CD4-positive, alpha-beta T cell (primary cell): Measurements from ENCODE around the gene DKKL1. TPM values are rescaled to one million over a fixed set of nuclear protein-coding genes. Genes with fewer than 3 reads are reported as not detected.

Experiments
- ATAC-seq: fragments of 200-7000 bp; cut with Tn5 transposase; one replicate; pipeline ENCODE4 v1.10.0; 2022; ENCODE audit warnings: mild to moderate bottlenecking; ENCODE audit not compliant: poor library complexity
- CTCF ChIA-PET: fragments of 350-600 bp; sonication (Branson Sonifier 250); formaldehyde crosslinking; loops from one replicate; lab custom pipeline; 2021; ENCODE audit warnings: antibody characterized with exemption, inconsistent platforms; lab: Charles Lee
- POLR2A ChIA-PET: fragments of 350-600 bp; sonication (Branson Sonifier 250); formaldehyde crosslinking; loops from one replicate; lab custom pipeline; 2021; ENCODE audit warnings: antibody characterized with exemption, inconsistent platforms; lab: Charles Lee
- DNase-seq, 14 experiments: peaks; one replicate each; pipeline ENCODE4 v3.0.0-alpha.2; 2013 to 2020; ENCODE audit warnings: mixed read lengths in 2 of 14
- H3K27ac ChIP-seq, 2 donors: one replicate each; pipeline versions ENCODE4 v1.5.1 to v1.7.0; 2013; ENCODE audit warnings: low read length in 2 of 2, low read depth in 1 of 2, mild to moderate bottlenecking in 1 of 2
- H3K27me3 ChIP-seq, 2 experiments: 1 replicate in 1 of 2; 2 replicates in 1 of 2; pipeline versions ENCODE4 v1.6.1 to v1.7.0; 2013; ENCODE audit warnings: low read length in 2 of 2, control low read depth in 1 of 2, mild to moderate bottlenecking in 1 of 2, moderate library complexity in 1 of 2; ENCODE audit not compliant: insufficient read depth in 2 of 2, control insufficient read depth in 1 of 2
- H3K36me3 ChIP-seq: one replicate; pipeline ENCODE4 v1.6.1; 2013; ENCODE audit warnings: low read length, control low read depth; ENCODE audit not compliant: insufficient read depth
- H3K4me1 ChIP-seq: one replicate; pipeline ENCODE4 v1.6.1; 2013; ENCODE audit warnings: low read length, control low read depth; ENCODE audit not compliant: insufficient read depth
- H3K4me3 ChIP-seq: one replicate; pipeline ENCODE4 v1.5.1; 2013; ENCODE audit warnings: mild to moderate bottlenecking, low read length, moderate library complexity
- H3K9me3 ChIP-seq, 2 experiments: 1 replicate in 1 of 2; 2 replicates in 1 of 2; pipeline versions ENCODE4 v1.6.1 to v1.7.0; 2013; ENCODE audit warnings: low read length in 2 of 2, mild to moderate bottlenecking in 2 of 2, control low read depth in 1 of 2, moderate library complexity in 1 of 2; ENCODE audit not compliant: control insufficient read depth in 1 of 2, insufficient read depth in 1 of 2
- H3K27ac Mint-ChIP-seq: one replicate; pipeline ENCODE4 v1.8.0; 2020; ENCODE audit warnings: mixed read lengths
- H3K27me3 Mint-ChIP-seq: one replicate; pipeline ENCODE4 v1.8.0; 2021; ENCODE audit warnings: mixed read lengths
- H3K36me3 Mint-ChIP-seq: one replicate; pipeline ENCODE4 v1.8.0; 2021; ENCODE audit warnings: low read depth, mixed read lengths
- H3K4me1 Mint-ChIP-seq: one replicate; pipeline ENCODE4 v1.8.0; 2021; ENCODE audit warnings: low read depth, mixed read lengths
- H3K4me3 Mint-ChIP-seq: one replicate; pipeline ENCODE4 v1.8.0; 2020; ENCODE audit warnings: mild to moderate bottlenecking, mixed read lengths
- H3K9me3 Mint-ChIP-seq: one replicate; pipeline ENCODE4 v1.8.0; 2020; ENCODE audit warnings: mixed read lengths
- CTCF ChIP-seq: fragments of 200-600 bp; IDR thresholded peaks from one replicate; pipeline ENCODE4 v1.8.0; 2022; ENCODE audit warnings: antibody characterized with exemption, mild to moderate bottlenecking
- intact Hi-C, 2 experiments: fragments of 100-400 bp; cut with DNase I in 1 of 2; cut with micrococcal nuclease in 1 of 2; formaldehyde crosslinking; loops; one replicate each; pipeline versions ENCODE4 v1.15.1 to v1.9.0; 2023 to 2025; cut with DNase I, micrococcal nuclease
- polyA plus RNA-seq, 2 donors: library from polyadenylated mRNA; unstranded; fragments of 120-200 nt; gene quantifications; one replicate each; pipeline ENCODE4 v1.2.1, GENCODE V29; 2013
- total RNA-seq, 174 experiments: library from RNA in 2 of 174; stranded (reverse) in 2 of 174; gene quantifications; one replicate each; pipeline ENCODE4 v1.2.3 and lab custom pipeline; 2021 to 2026

DKKL1 gene
- total RNA-seq = not detected
- polyA plus RNA-seq (2013, experiment 1 of 2) = not detected
- polyA plus RNA-seq (2013, experiment 2 of 2) = not detected
- 0 to 0.13 (median 0) reads per million in 172 experiments for total RNA-seq (lab: John Stamatoyannopoulos, UW)

GRCh38 chr19:49363268-49364082 is at the start of gene DKKL1:
DKKL1 (plus strand) TSS chr19:49363877; CDS start chr19:49363999, 122 bp downstream.
- no peak within 1 kb of the TSS for H3K27ac Mint-ChIP-seq
- ATAC-seq = peak; percentile 88
- CTCF ChIA-PET = no interaction called here

GRCh38 chr19:49315111-49315510 is 48.6 kb upstream of the DKKL1 start:
- TF ChIP-seq CTCF = no peak
- no peak for DNase-seq
- ChIA-PET CTCF (no interaction called here), POLR2A (no interaction called here)
- Histone ChIP-seq H3K9me3 (peaks cover 10 to 12% of the 10 kb centered on the region in 2 experiments), H3K27ac (no peak overlapping the region), H3K27me3 (no peaks in the 10 kb centered on the region), H3K4me3 (no peak overlapping the region), H3K36me3 (peaks cover 12% of the 10 kb centered on the region), H3K4me1 (no peaks in the 10 kb centered on the region)
- ATAC-seq = no peak
- peaks cover 19% of the 10 kb centered on the region for H3K4me1 Mint-ChIP-seq
- intact Hi-C loops = no loop called here
- no peaks in the 10 kb centered on the region for H3K27me3 Mint-ChIP-seq
- no peak overlapping the region for H3K27ac Mint-ChIP-seq
- peaks cover 67% of the 10 kb centered on the region for H3K36me3 Mint-ChIP-seq
- H3K9me3 Mint-ChIP-seq = peaks cover 6% of the 10 kb centered on the region
- H3K4me3 Mint-ChIP-seq = no peak overlapping the region

More at GRCh38 chr19:49363268-49364082, at the start of gene DKKL1:
- POLR2A ChIA-PET = no interaction called here
- H3K4me3 ChIP-seq = peak within 1 kb of the TSS; percentile 20
- Mint-ChIP-seq H3K4me3 (no peak within 1 kb of the TSS), H3K4me1 (peaks cover 5% of the 10 kb centered on the region), H3K27me3 (peaks cover 19% of the 10 kb centered on the region), H3K9me3 (no peaks in the 10 kb centered on the region), H3K36me3 (no peaks in the 10 kb centered on the region)
- intact Hi-C loops = no loop called here
- no peak for TF ChIP-seq CTCF
- peaks cover 35% of the 10 kb centered on the region for H3K4me1 ChIP-seq
- H3K36me3 ChIP-seq = no peaks in the 10 kb centered on the region
- peak; percentile 32 to 83 (median 58) for DNase-seq
- peaks cover 0 to 21% of the 10 kb centered on the region in 2 experiments for H3K9me3 ChIP-seq
- H3K27me3 ChIP-seq = peaks cover 48 to 61% of the 10 kb centered on the region in 2 experiments
- no peak within 1 kb of the TSS for H3K27ac ChIP-seq

GRCh38 chr19:49316284-49316683 is 47.4 kb upstream of the DKKL1 start:
- Histone ChIP-seq H3K9me3 (peaks cover 10 to 12% of the 10 kb centered on the region in 2 experiments), H3K36me3 (peaks cover 4% of the 10 kb centered on the region), H3K27ac (no peak overlapping the region), H3K4me3 (no peak overlapping the region), H3K4me1 (no peaks in the 10 kb centered on the region), H3K27me3 (no peaks in the 10 kb centered on the region)
- POLR2A ChIA-PET = no interaction called here
- Mint-ChIP-seq H3K4me1 (peaks cover 19% of the 10 kb centered on the region), H3K27ac (no peak overlapping the region), H3K36me3 (peaks cover 64% of the 10 kb centered on the region), H3K27me3 (no peaks in the 10 kb centered on the region), H3K9me3 (peaks cover 6% of the 10 kb centered on the region), H3K4me3 (no peak overlapping the region)
- ATAC-seq (no peak), DNase-seq (no peak)
- TF ChIP-seq CTCF = no peak
- CTCF ChIA-PET = no interaction called here
- intact Hi-C loops = no loop called here
